Measurements from ENCODE around the gene ABCA13. TPM values are rescaled to one million over a fixed set of nuclear protein-coding genes. Genes with fewer than 3 reads are reported as not detected.

Gene ABCA13
- total RNA-seq, 1 experiment from 2014 or later: 2.1 TPM

- no TSS peak for BruUV-seq (replicated peaks)
- H3K9ac ChIP-seq (ENCODE audit: low read length): no peak overlapping the region
- TF ChIP-seq EZH2phosphoT487 (IDR thresholded peaks at IDR 0.05; ENCODE audit: borderline replicate concordance, low read length) (no peak), CTCF (conservative IDR thresholded peaks at IDR 0.05; ENCODE audit: low read depth, low read length) (no peak), EZH2 (IDR thresholded peaks at IDR 0.05; ENCODE audit: low read length, unreplicated experiment) (no peak)
- ATAC-seq (no peak), DNase-seq (no peak)
- H3K4me2 ChIP-seq (ENCODE audit: low read length): no peak overlapping the region
- no peak overlapping the region for H3K4me3 ChIP-seq (ENCODE audit: low read length)
- H3K79me2 ChIP-seq (ENCODE audit: low read length): no peaks in the 10 kb centered on the region
- H3K27ac ChIP-seq (ENCODE audit: low read length): no peak overlapping the region
- H3K9me3 ChIP-seq (ENCODE audit: low read length): no peaks in the 10 kb centered on the region
- H4K20me1 ChIP-seq (ENCODE audit: low read length): no peaks in the 10 kb centered on the region
- CTCF ChIA-PET: no interaction called here
- intact Hi-C loops (cut with micrococcal nuclease): no loop called here
- H3K4me1 ChIP-seq (ENCODE audit: insufficient read depth, low read length): no peaks in the 10 kb centered on the region
- no peaks in the 10 kb centered on the region for H3K9me2 ChIP-seq (replicated peaks; ENCODE audit: low read length)
- no peaks in the 10 kb centered on the region for H3K36me3 ChIP-seq (ENCODE audit: low read depth, low read length)
- H3F3A ChIP-seq (ENCODE audit: low read length, unreplicated experiment): no peaks in the 10 kb centered on the region
- H2AFZ ChIP-seq (ENCODE audit: low read length): no peak overlapping the region
- H3K27me3 ChIP-seq (ENCODE audit: low read length): no peaks in the 10 kb centered on the region
- POLR2A ChIA-PET (ENCODE audit: unreplicated experiment): no interaction called here
These were observed 326.3 kb downstream of the ABCA13 start for GRCh38 chr7:48497521-48497920.

GRCh38 chr7:48502021-48502420, 330.8 kb downstream of the ABCA13 start:
- Histone ChIP-seq H3K79me2 (ENCODE audit: low read length) (no peaks in the 10 kb centered on the region), H3K9me3 (ENCODE audit: low read length) (no peaks in the 10 kb centered on the region), H3K4me2 (ENCODE audit: low read length) (no peak overlapping the region), H3K36me3 (ENCODE audit: low read depth, low read length) (no peaks in the 10 kb centered on the region), H4K20me1 (ENCODE audit: low read length) (no peaks in the 10 kb centered on the region), H3K27me3 (ENCODE audit: low read length) (no peaks in the 10 kb centered on the region), H2AFZ (ENCODE audit: low read length) (no peak overlapping the region), H3F3A (ENCODE audit: low read length, unreplicated experiment) (no peaks in the 10 kb centered on the region), H3K4me1 (ENCODE audit: insufficient read depth, low read length) (no peaks in the 10 kb centered on the region), H3K4me3 (ENCODE audit: low read length) (no peak overlapping the region), H3K9me2 (replicated peaks; ENCODE audit: low read length) (no peaks in the 10 kb centered on the region), H3K27ac (ENCODE audit: low read length) (no peak overlapping the region), H3K9ac (ENCODE audit: low read length) (no peak overlapping the region)
- ChIA-PET POLR2A (ENCODE audit: unreplicated experiment) (no interaction called here), CTCF (no interaction called here)
- ATAC-seq (no peak), DNase-seq (no peak)
- BruUV-seq (replicated peaks): no TSS peak
- intact Hi-C loops (cut with micrococcal nuclease): no loop called here
- TF ChIP-seq CTCF (conservative IDR thresholded peaks at IDR 0.05; ENCODE audit: low read depth, low read length) (no peak), EZH2phosphoT487 (IDR thresholded peaks at IDR 0.05; ENCODE audit: borderline replicate concordance, low read length) (no peak), EZH2 (IDR thresholded peaks at IDR 0.05; ENCODE audit: low read length, unreplicated experiment) (no peak)

GRCh38 chr7:48505051-48505450, 333.8 kb downstream of the ABCA13 start:
- no TSS peak for BruUV-seq (replicated peaks)
- H3K9me3 ChIP-seq (ENCODE audit: low read length): no peaks in the 10 kb centered on the region
- H3K79me2 ChIP-seq (ENCODE audit: low read length): no peaks in the 10 kb centered on the region
- H3K4me1 ChIP-seq (ENCODE audit: insufficient read depth, low read length): no peaks in the 10 kb centered on the region
- no peaks in the 10 kb centered on the region for H3K36me3 ChIP-seq (ENCODE audit: low read depth, low read length)
- no peaks in the 10 kb centered on the region for H3K9me2 ChIP-seq (replicated peaks; ENCODE audit: low read length)
- no peak overlapping the region for H3K27ac ChIP-seq (ENCODE audit: low read length)
- H4K20me1 ChIP-seq (ENCODE audit: low read length): no peaks in the 10 kb centered on the region
- no peak for DNase-seq
- ATAC-seq: no peak
- H3K4me3 ChIP-seq (ENCODE audit: low read length): no peak overlapping the region
- no peak overlapping the region for H3K9ac ChIP-seq (ENCODE audit: low read length)
- no peak overlapping the region for H3K4me2 ChIP-seq (ENCODE audit: low read length)
- no peaks in the 10 kb centered on the region for H3F3A ChIP-seq (ENCODE audit: low read length, unreplicated experiment)
- no peak overlapping the region for H2AFZ ChIP-seq (ENCODE audit: low read length)
- H3K27me3 ChIP-seq (ENCODE audit: low read length): no peaks in the 10 kb centered on the region
- intact Hi-C loops (cut with micrococcal nuclease): no loop called here
- ChIA-PET CTCF (no interaction called here), POLR2A (ENCODE audit: unreplicated experiment) (no interaction called here)
- no peak for TF ChIP-seq EZH2phosphoT487 (IDR thresholded peaks at IDR 0.05; ENCODE audit: borderline replicate concordance, low read length)
- no peak for TF ChIP-seq EZH2 (IDR thresholded peaks at IDR 0.05; ENCODE audit: low read length, unreplicated experiment)

Data from PC-3 (cell line).